Measurements from ENCODE around the gene PANK1. TPM values are rescaled to one million over a fixed set of nuclear protein-coding genes. Genes with fewer than 3 reads are reported as not detected.

PANK1 gene
- total RNA-seq, 1 donor from 2014 or later, result 38.0 TPM

DNA sequence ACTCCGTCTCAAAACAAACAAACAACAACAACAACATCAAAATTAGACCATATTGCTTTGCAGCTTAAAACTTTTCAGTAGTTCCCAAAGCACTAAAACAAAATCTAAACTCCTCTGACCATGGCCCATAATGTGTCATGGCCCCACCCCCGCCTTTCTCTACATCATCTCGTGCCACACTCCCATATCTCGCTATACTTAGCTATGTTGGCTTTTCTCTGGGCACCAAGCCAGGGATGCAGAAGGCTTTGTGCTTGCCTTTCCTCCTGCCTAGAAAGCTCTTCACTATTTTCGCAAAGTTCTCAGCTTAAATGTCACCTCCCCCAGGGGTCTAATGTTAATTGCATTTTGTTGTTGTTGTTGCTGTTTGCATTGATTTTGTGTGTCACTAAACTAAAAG, 94.5 kb downstream of the PANK1 start:
- DNase-seq (ENCODE audit: low spot score), result no peak
- Histone ChIP-seq H3K9me3 (ENCODE audit: low read depth) (no peaks in the 10 kb centered on the region), H3F3A (ENCODE audit: low read depth) (no peaks in the 10 kb centered on the region), H3K27me3 (no peaks in the 10 kb centered on the region), H3K4me3 (no peak overlapping the region), H3K4me1 (no peaks in the 10 kb centered on the region), H3K27ac (no peak overlapping the region), H4K20me1 (ENCODE audit: low read depth) (no peaks in the 10 kb centered on the region), H3K9ac (no peak overlapping the region), H3K36me3 (no peaks in the 10 kb centered on the region), H3K79me2 (ENCODE audit: low read depth) (no peaks in the 10 kb centered on the region), H3K4me2 (no peak overlapping the region), H2AFZ (replicated peaks) (no peak overlapping the region)
- Mint-ChIP-seq H3K36me3 (no peaks in the 10 kb centered on the region), H3K27me3 (ENCODE audit: insufficient read depth, low read depth) (peaks cover 4% of the 10 kb centered on the region), H3K9me3 (peaks cover 2% of the 10 kb centered on the region), H3K4me3 (no peak overlapping the region), H3K27ac (no peak overlapping the region), H3K4me1 (no peaks in the 10 kb centered on the region)
- TF ChIP-seq EZH2 (IDR thresholded peaks at IDR 0.05), result no peak
- no peak for TF ChIP-seq EZH2phosphoT487 (IDR thresholded peaks at IDR 0.05)
- TF ChIP-seq CTCF (IDR thresholded peaks at IDR 0.05), result no peak

GRCh38 chr10:89549510-89549909, 95.5 kb downstream of the PANK1 start:
- no peaks in the 10 kb centered on the region for H3K36me3 ChIP-seq
- H3K27me3 Mint-ChIP-seq (ENCODE audit: insufficient read depth, low read depth), result peaks cover 4% of the 10 kb centered on the region
- no peak overlapping the region for H2AFZ ChIP-seq (replicated peaks)
- no peak overlapping the region for H3K9ac ChIP-seq
- no peaks in the 10 kb centered on the region for H3K27me3 ChIP-seq
- no peak overlapping the region for H3K27ac Mint-ChIP-seq
- H3F3A ChIP-seq (ENCODE audit: low read depth), result no peaks in the 10 kb centered on the region
- no peaks in the 10 kb centered on the region for H3K36me3 Mint-ChIP-seq
- H3K79me2 ChIP-seq (ENCODE audit: low read depth), result no peaks in the 10 kb centered on the region
- H4K20me1 ChIP-seq (ENCODE audit: low read depth), result no peaks in the 10 kb centered on the region
- H3K4me1 ChIP-seq, result no peaks in the 10 kb centered on the region
- no peak overlapping the region for H3K27ac ChIP-seq
- no peak for DNase-seq (ENCODE audit: low spot score)
- no peaks in the 10 kb centered on the region for H3K9me3 ChIP-seq (ENCODE audit: low read depth)
- H3K4me1 Mint-ChIP-seq, result no peaks in the 10 kb centered on the region
- no peak overlapping the region for H3K4me2 ChIP-seq
- TF ChIP-seq CTCF (IDR thresholded peaks at IDR 0.05), result no peak
- no peak for TF ChIP-seq EZH2 (IDR thresholded peaks at IDR 0.05)
- TF ChIP-seq EZH2phosphoT487 (IDR thresholded peaks at IDR 0.05), result no peak
- H3K4me3 Mint-ChIP-seq, result no peak overlapping the region
- H3K9me3 Mint-ChIP-seq, result peaks cover 2% of the 10 kb centered on the region
- H3K4me3 ChIP-seq, result no peak overlapping the region

GRCh38 chr10:89548673-89549072, 96.4 kb downstream of the PANK1 start:
- no peak overlapping the region for H3K27ac Mint-ChIP-seq
- no peak for TF ChIP-seq EZH2 (IDR thresholded peaks at IDR 0.05)
- TF ChIP-seq CTCF (IDR thresholded peaks at IDR 0.05), result no peak
- no peak for TF ChIP-seq EZH2phosphoT487 (IDR thresholded peaks at IDR 0.05)

More at GRCh38 chr10:89548673-89549072, 96.4 kb downstream of the PANK1 start:
- Histone ChIP-seq H3K79me2 (ENCODE audit: low read depth) (no peaks in the 10 kb centered on the region), H3K27me3 (no peaks in the 10 kb centered on the region), H3K36me3 (no peaks in the 10 kb centered on the region), H4K20me1 (ENCODE audit: low read depth) (no peaks in the 10 kb centered on the region), H3K9ac (no peak overlapping the region), H3F3A (ENCODE audit: low read depth) (no peaks in the 10 kb centered on the region), H3K9me3 (ENCODE audit: low read depth) (no peaks in the 10 kb centered on the region), H3K4me3 (no peak overlapping the region), H3K4me1 (no peaks in the 10 kb centered on the region), H3K27ac (no peak overlapping the region), H3K4me2 (no peak overlapping the region), H2AFZ (replicated peaks) (no peak overlapping the region)
- H3K4me1 Mint-ChIP-seq, result no peaks in the 10 kb centered on the region
- DNase-seq (ENCODE audit: low spot score), result no peak
- no peak overlapping the region for H3K4me3 Mint-ChIP-seq
- H3K27me3 Mint-ChIP-seq (ENCODE audit: insufficient read depth, low read depth), result peaks cover 4% of the 10 kb centered on the region
- no peaks in the 10 kb centered on the region for H3K36me3 Mint-ChIP-seq
- H3K9me3 Mint-ChIP-seq, result peaks cover 2% of the 10 kb centered on the region
